OCI-LY7 (cell line): ENCODE measurements around the gene OBSL1.

ENCODE experiments used
- CTCF ChIP-seq: fragments of 200-600 bp; sonication (generic); conservative IDR thresholded peaks from 2 replicates; pipeline ENCODE4 v1.5.1; 2014; ENCODE audit warnings: mild to moderate bottlenecking, antibody characterized with exemption, low read length, moderate library complexity, mixed read lengths
- EZH2phosphoT487 ChIP-seq: fragments of 200-600 bp; sonication (generic); IDR thresholded peaks from 2 replicates; pipeline ENCODE4 v1.6.1; 2018; ENCODE audit warnings: low read depth, borderline replicate concordance, mild to moderate bottlenecking, mixed run types, antibody characterized with exemption, low read length, moderate library complexity, mixed read lengths

GRCh38 chr2:219614076-219614860, 42.9 kb upstream of the OBSL1 start:
- no peak for TF ChIP-seq CTCF
- TF ChIP-seq EZH2phosphoT487: no peak
